ENCODE results near the gene ERG28.

Gene ERG28

GRCh38 chr14:75630695-75631452 lies 29.8 kb downstream of the ERG28 start:
- no peak for DNase-seq (ENCODE audit: low read depth in 2 of 2)
- no peak for TF ChIP-seq CTCF (IDR thresholded peaks at IDR 0.05; ENCODE audit: low read depth, low read length)
- no peak overlapping the region for H3K4me3 ChIP-seq (replicated peaks in 1 of 2; ENCODE audit: low read depth in 2 of 2, low read length in 2 of 2)

GRCh38 chr14:75628816-75629215 lies 31.9 kb downstream of the ERG28 start:
- TF ChIP-seq CTCF (IDR thresholded peaks at IDR 0.05; ENCODE audit: low read depth, low read length) = no peak
- H3K4me3 ChIP-seq (replicated peaks in 1 of 2; ENCODE audit: low read depth in 2 of 2, low read length in 2 of 2) = no peak overlapping the region
- DNase-seq (ENCODE audit: low read depth in 2 of 2) = peak in 1 of 2 donors; percentile 35

- DNase-seq (ENCODE audit: low read depth in 2 of 2) = no peak
- no peak for TF ChIP-seq CTCF (IDR thresholded peaks at IDR 0.05; ENCODE audit: low read depth, low read length)
- no peak overlapping the region for H3K4me3 ChIP-seq (replicated peaks in 1 of 2; ENCODE audit: low read depth in 2 of 2, low read length in 2 of 2)
These were observed 33.3 kb downstream of the ERG28 start for GRCh38 chr14:75627406-75627805.

- no peak for TF ChIP-seq CTCF (IDR thresholded peaks at IDR 0.05; ENCODE audit: low read depth, low read length)
- peak; percentile 7 to 43 for DNase-seq (ENCODE audit: low read depth in 2 of 2)
These were observed 33.8 kb downstream of the ERG28 start for GRCh38 chr14:75626863-75627262.

GRCh38 chr14:75626396-75626795 lies 34.3 kb downstream of the ERG28 start:
- DNase-seq (ENCODE audit: low read depth in 2 of 2) = no peak
- no peak for TF ChIP-seq CTCF (IDR thresholded peaks at IDR 0.05; ENCODE audit: low read depth, low read length)
- no peak overlapping the region for H3K4me3 ChIP-seq (replicated peaks in 1 of 2; ENCODE audit: low read depth in 2 of 2, low read length in 2 of 2)

More at GRCh38 chr14:75626863-75627262, 33.8 kb downstream of the ERG28 start:
- no peak overlapping the region for H3K4me3 ChIP-seq (replicated peaks in 1 of 2; ENCODE audit: low read depth in 2 of 2, low read length in 2 of 2)

- no peak overlapping the region for H3K4me3 ChIP-seq (replicated peaks in 1 of 2; ENCODE audit: low read depth in 2 of 2, low read length in 2 of 2)
- no peak for TF ChIP-seq CTCF (IDR thresholded peaks at IDR 0.05; ENCODE audit: low read depth, low read length)
- DNase-seq (ENCODE audit: low read depth in 2 of 2) = no peak
These were observed 35.6 kb downstream of the ERG28 start for GRCh38 chr14:75625034-75625433.

- no peak overlapping the region for H3K4me3 ChIP-seq (replicated peaks in 1 of 2; ENCODE audit: low read depth in 2 of 2, low read length in 2 of 2)
- no peak for TF ChIP-seq CTCF (IDR thresholded peaks at IDR 0.05; ENCODE audit: low read depth, low read length)
- DNase-seq (ENCODE audit: low read depth in 2 of 2) = no peak
These were observed 41.1 kb downstream of the ERG28 start for GRCh38 chr14:75619548-75619947.
